Kidney epithelial cell (primary cell): ENCODE data around the gene PDE6B. TPM values are rescaled to one million over a fixed set of nuclear protein-coding genes. Genes with fewer than 3 reads are reported as not detected.

Source experiments
- DNase-seq: peaks from one replicate; pipeline ENCODE4 v3.0.0-alpha.2; 2010; ENCODE audit warnings: low read depth
- H3K27me3 ChIP-seq: 2 replicates; pipeline ENCODE4 v1.6.0; 2011; ENCODE audit warnings: low read length; ENCODE audit not compliant: control insufficient read depth, insufficient read depth
- H3K36me3 ChIP-seq: 2 replicates; pipeline ENCODE4 v1.5.1; 2011; ENCODE audit warnings: low read length; ENCODE audit not compliant: control insufficient read depth, insufficient read depth
- H3K4me3 ChIP-seq: 2 replicates; pipeline ENCODE4 v1.5.1; 2011; ENCODE audit warnings: low read depth, mild to moderate bottlenecking, control low read depth, low read length
- total RNA-seq: library from RNA; depleted of rRNA; stranded (reverse); fragments of >200 nt; gene quantifications from 2 replicates; pipeline ENCODE4 v1.2.3, GENCODE V29; 2015
- TF ChIP-seq, protein P1 (sequence below): IDR thresholded peaks from 2 replicates; pipeline ENCODE4 v1.5.1; 2011; ENCODE audit warnings: mild to moderate bottlenecking, moderate library complexity, low read length, control low read depth, inconsistent platforms; ENCODE audit not compliant: insufficient read depth, poor library complexity, severe bottlenecking

PDE6B gene
- total RNA-seq, 1 donor from 2014 or later, result 17.1 TPM

GRCh38 chr4:655464-656151 lies 30.2 kb downstream of the PDE6B start:
- H3K27me3 ChIP-seq, result peaks cover 33% of the 10 kb centered on the region
- DNase-seq, result no peak
- TF ChIP-seq, protein P1, sequence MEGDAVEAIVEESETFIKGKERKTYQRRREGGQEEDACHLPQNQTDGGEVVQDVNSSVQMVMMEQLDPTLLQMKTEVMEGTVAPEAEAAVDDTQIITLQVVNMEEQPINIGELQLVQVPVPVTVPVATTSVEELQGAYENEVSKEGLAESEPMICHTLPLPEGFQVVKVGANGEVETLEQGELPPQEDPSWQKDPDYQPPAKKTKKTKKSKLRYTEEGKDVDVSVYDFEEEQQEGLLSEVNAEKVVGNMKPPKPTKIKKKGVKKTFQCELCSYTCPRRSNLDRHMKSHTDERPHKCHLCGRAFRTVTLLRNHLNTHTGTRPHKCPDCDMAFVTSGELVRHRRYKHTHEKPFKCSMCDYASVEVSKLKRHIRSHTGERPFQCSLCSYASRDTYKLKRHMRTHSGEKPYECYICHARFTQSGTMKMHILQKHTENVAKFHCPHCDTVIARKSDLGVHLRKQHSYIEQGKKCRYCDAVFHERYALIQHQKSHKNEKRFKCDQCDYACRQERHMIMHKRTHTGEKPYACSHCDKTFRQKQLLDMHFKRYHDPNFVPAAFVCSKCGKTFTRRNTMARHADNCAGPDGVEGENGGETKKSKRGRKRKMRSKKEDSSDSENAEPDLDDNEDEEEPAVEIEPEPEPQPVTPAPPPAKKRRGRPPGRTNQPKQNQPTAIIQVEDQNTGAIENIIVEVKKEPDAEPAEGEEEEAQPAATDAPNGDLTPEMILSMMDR, result no peak

GRCh38 chr4:656436-657337 lies 31.3 kb downstream of the PDE6B start:
- Histone ChIP-seq H3K36me3 (no peaks in the 10 kb centered on the region), H3K27me3 (peaks cover 22% of the 10 kb centered on the region), H3K4me3 (no peak overlapping the region)
- no peak for DNase-seq
- TF ChIP-seq, protein P1, result no peak

More at GRCh38 chr4:655464-656151, 30.2 kb downstream of the PDE6B start:
- Histone ChIP-seq H3K36me3 (no peaks in the 10 kb centered on the region), H3K4me3 (no peak overlapping the region)

GRCh38 chr4:657338-657833 lies 32.0 kb downstream of the PDE6B start:
- no peak for DNase-seq
- Histone ChIP-seq H3K27me3 (peaks cover 15% of the 10 kb centered on the region), H3K36me3 (no peaks in the 10 kb centered on the region), H3K4me3 (no peak overlapping the region)
- TF ChIP-seq, protein P1, result no peak

GRCh38 chr4:657834-658667 lies 32.7 kb downstream of the PDE6B start:
- Histone ChIP-seq H3K4me3 (no peak overlapping the region), H3K36me3 (no peaks in the 10 kb centered on the region), H3K27me3 (peaks cover 14% of the 10 kb centered on the region)
- DNase-seq, result no peak
- TF ChIP-seq, protein P1, result no peak
